A549 (cell line): Measurements from ENCODE around the gene PITPNC1.

Experiments
- CBX2 ChIP-seq: fragments of 200-600 bp; sonication (generic); IDR thresholded peaks from 2 replicates; pipeline ENCODE4 v1.6.1; 2016; ENCODE audit warnings: low read depth, mild to moderate bottlenecking, borderline replicate concordance
- CEBPB ChIP-seq, 2 experiments: fragments of >200 bp in 1 of 2; sonication (Bioruptor Twin) in 1 of 2; formaldehyde crosslinking in 1 of 2; IDR thresholded peaks; 2 replicates each; pipeline ENCODE4 v1.6.1; 2012 to 2016
- CTCF ChIP-seq: fragments of >200 bp; sonication (Bioruptor Twin); formaldehyde crosslinking; IDR thresholded peaks from 3 replicates; pipeline ENCODE4 v1.5.1; 2016
- EHF ChIP-seq: fragments of 250-450 bp; sonication (Bioruptor Pico); IDR thresholded peaks from 2 replicates; pipeline ENCODE4 v1.5.0; 2020; ENCODE audit warnings: mild to moderate bottlenecking
- ESRRA ChIP-seq: fragments of 150-350 bp; IDR thresholded peaks from 2 replicates; pipeline ENCODE4 v1.6.1; 2014; ENCODE audit warnings: mild to moderate bottlenecking, low read length, borderline replicate concordance
- JUNB ChIP-seq: fragments of >200 bp; sonication (Bioruptor Twin); formaldehyde crosslinking; IDR thresholded peaks from 2 replicates; pipeline ENCODE4 v1.6.1; 2016
- KDM1A ChIP-seq: fragments of 200-600 bp; sonication (generic); IDR thresholded peaks from 2 replicates; pipeline ENCODE4 v1.6.1; 2016; ENCODE audit warnings: low read depth, mild to moderate bottlenecking
- MAX ChIP-seq: IDR thresholded peaks from 2 replicates; pipeline ENCODE4 v1.6.1; 2012
- NFE2L2 ChIP-seq: fragments of 150-350 bp; conservative IDR thresholded peaks from 2 replicates; pipeline ENCODE4 v1.6.1; 2014; ENCODE audit warnings: low read length
- POLR2A ChIP-seq: IDR thresholded peaks from 2 replicates; pipeline ENCODE4 v1.6.1; 2012; ENCODE audit warnings: mild to moderate bottlenecking, low read length
- REST ChIP-seq: fragments of 200-600 bp; sonication (generic); IDR thresholded peaks from 2 replicates; pipeline ENCODE4 v1.6.1; 2016; ENCODE audit warnings: antibody characterized with exemption, mild to moderate bottlenecking, moderate library complexity
- SMC3 ChIP-seq: fragments of >200 bp; sonication (Bioruptor Twin); formaldehyde crosslinking; IDR thresholded peaks from 3 replicates; pipeline ENCODE4 v1.6.1; 2018; ENCODE audit warnings: inconsistent platforms
- USF2 ChIP-seq: fragments of 450-650 bp; IDR thresholded peaks from 2 replicates; pipeline ENCODE4 v1.6.1; 2014; ENCODE audit warnings: antibody characterized with exemption

GRCh38 chr17:67458203-67458602, 81.1 kb downstream of the PITPNC1 start:
- TF ChIP-seq MAX, result no peak
- TF ChIP-seq REST, result no peak
- no peak for TF ChIP-seq ESRRA
- TF ChIP-seq POLR2A, result no peak
- no peak for TF ChIP-seq CEBPB (IDR thresholded peaks at IDR 0.05)
- TF ChIP-seq CTCF, result no peak
- no peak for TF ChIP-seq SMC3
- TF ChIP-seq EHF, result no peak
- TF ChIP-seq USF2, result no peak
- no peak for TF ChIP-seq JUNB
- TF ChIP-seq NFE2L2, result no peak
- no peak for TF ChIP-seq KDM1A
- no peak for TF ChIP-seq CBX2
